ENCODE results near the gene ST7. TPM values are rescaled to one million over a fixed set of nuclear protein-coding genes. Genes with fewer than 3 reads are reported as not detected.

ST7 gene
- total RNA-seq, 1 experiment from 2014 or later = 19.6 TPM

DNA sequence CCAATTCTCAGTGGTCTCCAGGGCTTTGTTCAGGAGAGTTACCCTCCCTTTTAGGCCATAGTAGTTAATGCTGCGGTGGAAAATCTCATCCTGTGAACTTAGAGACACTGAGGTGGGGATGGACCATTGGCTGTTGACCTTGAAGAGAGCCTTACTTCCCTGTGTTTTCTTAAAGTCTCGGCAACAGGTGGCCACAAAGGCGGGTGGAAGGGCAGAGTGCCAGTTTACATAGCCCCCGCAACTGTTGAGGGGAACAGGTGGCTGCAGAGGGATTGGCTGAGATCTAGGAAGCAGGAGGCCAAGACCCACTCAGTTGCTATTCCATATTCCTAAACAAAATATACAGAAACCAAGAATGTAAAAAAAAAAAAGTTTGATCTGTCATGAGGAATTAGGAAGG lies 160.6 kb downstream of the ST7 start:
- no peak for ATAC-seq
- POLR2A ChIA-PET = no interaction called here
- Histone ChIP-seq H3K4me3 (ENCODE audit: low read depth in 2 of 2, low read length in 2 of 2) (no peak overlapping the region), H3K27ac (ENCODE audit: low read length) (no peak overlapping the region), H3K4me1 (ENCODE audit: control insufficient read depth, insufficient read depth, low read length) (0 out of 2 replicates have a peak, but pooled peaks cover 1% of the 10 kb centered on the region), H3K27me3 (ENCODE audit: control insufficient read depth, insufficient read depth, low read length) (no peaks in the 10 kb centered on the region), H3K36me3 (ENCODE audit: control insufficient read depth, insufficient read depth, low read length) (no peaks in the 10 kb centered on the region), H3K9me3 (ENCODE audit: control insufficient read depth, insufficient read depth, low read depth, low read length) (no peaks in the 10 kb centered on the region)
- intact Hi-C loops (cut with micrococcal nuclease; ENCODE audit: unreplicated experiment) = loop anchor here (10.0 kb wide), 1 partner anchor 939 kb away; no protein-coding TSS in a partner anchor
- in situ Hi-C loops (cut with HindIII; ENCODE audit: low pct_unique_long_range_greater_than_20kb, low sequenced_read_pairs) = no loop called here
- no peak for DNase-seq (ENCODE audit: low read depth, low spot score)
- CTCF ChIA-PET = no interaction called here
- TF ChIP-seq, protein P1, sequence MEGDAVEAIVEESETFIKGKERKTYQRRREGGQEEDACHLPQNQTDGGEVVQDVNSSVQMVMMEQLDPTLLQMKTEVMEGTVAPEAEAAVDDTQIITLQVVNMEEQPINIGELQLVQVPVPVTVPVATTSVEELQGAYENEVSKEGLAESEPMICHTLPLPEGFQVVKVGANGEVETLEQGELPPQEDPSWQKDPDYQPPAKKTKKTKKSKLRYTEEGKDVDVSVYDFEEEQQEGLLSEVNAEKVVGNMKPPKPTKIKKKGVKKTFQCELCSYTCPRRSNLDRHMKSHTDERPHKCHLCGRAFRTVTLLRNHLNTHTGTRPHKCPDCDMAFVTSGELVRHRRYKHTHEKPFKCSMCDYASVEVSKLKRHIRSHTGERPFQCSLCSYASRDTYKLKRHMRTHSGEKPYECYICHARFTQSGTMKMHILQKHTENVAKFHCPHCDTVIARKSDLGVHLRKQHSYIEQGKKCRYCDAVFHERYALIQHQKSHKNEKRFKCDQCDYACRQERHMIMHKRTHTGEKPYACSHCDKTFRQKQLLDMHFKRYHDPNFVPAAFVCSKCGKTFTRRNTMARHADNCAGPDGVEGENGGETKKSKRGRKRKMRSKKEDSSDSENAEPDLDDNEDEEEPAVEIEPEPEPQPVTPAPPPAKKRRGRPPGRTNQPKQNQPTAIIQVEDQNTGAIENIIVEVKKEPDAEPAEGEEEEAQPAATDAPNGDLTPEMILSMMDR (IDR thresholded peaks at IDR 0.05) = no peak
- TF ChIP-seq, protein P2, sequence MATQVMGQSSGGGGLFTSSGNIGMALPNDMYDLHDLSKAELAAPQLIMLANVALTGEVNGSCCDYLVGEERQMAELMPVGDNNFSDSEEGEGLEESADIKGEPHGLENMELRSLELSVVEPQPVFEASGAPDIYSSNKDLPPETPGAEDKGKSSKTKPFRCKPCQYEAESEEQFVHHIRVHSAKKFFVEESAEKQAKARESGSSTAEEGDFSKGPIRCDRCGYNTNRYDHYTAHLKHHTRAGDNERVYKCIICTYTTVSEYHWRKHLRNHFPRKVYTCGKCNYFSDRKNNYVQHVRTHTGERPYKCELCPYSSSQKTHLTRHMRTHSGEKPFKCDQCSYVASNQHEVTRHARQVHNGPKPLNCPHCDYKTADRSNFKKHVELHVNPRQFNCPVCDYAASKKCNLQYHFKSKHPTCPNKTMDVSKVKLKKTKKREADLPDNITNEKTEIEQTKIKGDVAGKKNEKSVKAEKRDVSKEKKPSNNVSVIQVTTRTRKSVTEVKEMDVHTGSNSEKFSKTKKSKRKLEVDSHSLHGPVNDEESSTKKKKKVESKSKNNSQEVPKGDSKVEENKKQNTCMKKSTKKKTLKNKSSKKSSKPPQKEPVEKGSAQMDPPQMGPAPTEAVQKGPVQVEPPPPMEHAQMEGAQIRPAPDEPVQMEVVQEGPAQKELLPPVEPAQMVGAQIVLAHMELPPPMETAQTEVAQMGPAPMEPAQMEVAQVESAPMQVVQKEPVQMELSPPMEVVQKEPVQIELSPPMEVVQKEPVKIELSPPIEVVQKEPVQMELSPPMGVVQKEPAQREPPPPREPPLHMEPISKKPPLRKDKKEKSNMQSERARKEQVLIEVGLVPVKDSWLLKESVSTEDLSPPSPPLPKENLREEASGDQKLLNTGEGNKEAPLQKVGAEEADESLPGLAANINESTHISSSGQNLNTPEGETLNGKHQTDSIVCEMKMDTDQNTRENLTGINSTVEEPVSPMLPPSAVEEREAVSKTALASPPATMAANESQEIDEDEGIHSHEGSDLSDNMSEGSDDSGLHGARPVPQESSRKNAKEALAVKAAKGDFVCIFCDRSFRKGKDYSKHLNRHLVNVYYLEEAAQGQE (IDR thresholded peaks at IDR 0.05; ENCODE audit: insufficient read depth in 1 of 2, low read depth in 2 of 2, low read length in 1 of 2) = no peak
- TF ChIP-seq SIN3A (IDR thresholded peaks at IDR 0.05; ENCODE audit: borderline replicate concordance, insufficient read depth, low read depth, low read length) = no peak
- TF ChIP-seq POLR2AphosphoS5 (IDR thresholded peaks at IDR 0.05; ENCODE audit: low read depth, low read length) = no peak
- TF ChIP-seq TCF7L2 (IDR thresholded peaks at IDR 0.05; ENCODE audit: low read depth, low read length) = no peak
- BruUV-seq (replicated peaks) = no TSS peak

DNA sequence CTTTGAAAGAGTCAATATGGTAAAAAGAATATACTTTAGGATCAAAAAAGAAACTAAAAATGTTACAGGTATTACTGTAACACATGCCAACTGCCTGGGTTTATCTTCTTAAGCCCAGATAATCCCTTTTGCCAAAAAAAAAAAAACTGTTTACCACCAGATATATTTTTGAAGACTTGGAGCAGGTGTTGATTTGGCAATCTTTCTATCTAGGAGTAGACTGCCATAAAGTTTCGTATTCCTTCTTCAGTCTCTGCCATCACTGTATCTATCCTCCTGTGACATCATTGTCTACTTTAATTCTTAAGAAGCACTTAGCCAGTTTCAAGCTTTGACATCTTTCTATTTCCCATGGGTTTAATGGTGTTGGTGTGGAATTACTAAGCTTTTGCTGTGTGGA lies 161.0 kb downstream of the ST7 start:
- no peak for DNase-seq (ENCODE audit: low read depth, low spot score)

More for the DNA sequence above, 161.0 kb downstream of the ST7 start:
- in situ Hi-C loops (cut with HindIII; ENCODE audit: low pct_unique_long_range_greater_than_20kb, low sequenced_read_pairs) = no loop called here
- intact Hi-C loops (cut with micrococcal nuclease; ENCODE audit: unreplicated experiment) = loop anchor here (10.0 kb wide), 1 partner anchor 939 kb away; no protein-coding TSS in a partner anchor
- Histone ChIP-seq H3K9me3 (ENCODE audit: control insufficient read depth, insufficient read depth, low read depth, low read length) (no peaks in the 10 kb centered on the region), H3K27me3 (ENCODE audit: control insufficient read depth, insufficient read depth, low read length) (no peaks in the 10 kb centered on the region), H3K36me3 (ENCODE audit: control insufficient read depth, insufficient read depth, low read length) (no peaks in the 10 kb centered on the region), H3K27ac (ENCODE audit: low read length) (no peak overlapping the region), H3K4me3 (ENCODE audit: low read depth in 2 of 2, low read length in 2 of 2) (no peak overlapping the region), H3K4me1 (ENCODE audit: control insufficient read depth, insufficient read depth, low read length) (0 out of 2 replicates have a peak, but pooled peaks cover 3% of the 10 kb centered on the region)
- POLR2A ChIA-PET = no interaction called here
- CTCF ChIA-PET = no interaction called here
- no peak for ATAC-seq
- TF ChIP-seq, protein P1 (IDR thresholded peaks at IDR 0.05) = no peak
- TF ChIP-seq, protein P2 (IDR thresholded peaks at IDR 0.05; ENCODE audit: insufficient read depth in 1 of 2, low read depth in 2 of 2, low read length in 1 of 2) = no peak
- TF ChIP-seq TCF7L2 (IDR thresholded peaks at IDR 0.05; ENCODE audit: low read depth, low read length) (no peak), POLR2AphosphoS5 (IDR thresholded peaks at IDR 0.05; ENCODE audit: low read depth, low read length) (no peak), SIN3A (IDR thresholded peaks at IDR 0.05; ENCODE audit: borderline replicate concordance, insufficient read depth, low read depth, low read length) (no peak)
- BruUV-seq (replicated peaks) = no TSS peak

Data from Panc1 (cell line).